ENCODE measurements around the gene PRDX4. TPM values are rescaled to one million over a fixed set of nuclear protein-coding genes. Genes with fewer than 3 reads are reported as not detected.
"Not testable (repeated sequence)": the region's sequence is repeated elsewhere in the genome, so short reads cannot be mapped to it uniquely, and the experiment has no call there.

PRDX4 gene
- total RNA-seq, 4 donors from 2014 or later, result 62.1 to 119 (median 74.6) TPM

GRCh38 chrX:23656091-23656490, 11.2 kb upstream of the PRDX4 start:
- Histone ChIP-seq H3K36me3 (no peaks in the 10 kb centered on the region), H3K27ac (no peak overlapping the region), H3K4me1 (no peaks in the 10 kb centered on the region), H3K4me3 (no peak overlapping the region), H3K27me3 (no peaks in the 10 kb centered on the region), H3K9me3 (no peaks in the 10 kb centered on the region)
- no peak for DNase-seq
- WGBS, 2 donors, result 37 to 45% methylated on average over 5 of the region's 5 CpGs
- intact Hi-C loops (cut with DNase I), result no loop called here
- TF ChIP-seq POLR2A (IDR thresholded peaks at IDR 0.05), result no peak
- TF ChIP-seq, protein P1, sequence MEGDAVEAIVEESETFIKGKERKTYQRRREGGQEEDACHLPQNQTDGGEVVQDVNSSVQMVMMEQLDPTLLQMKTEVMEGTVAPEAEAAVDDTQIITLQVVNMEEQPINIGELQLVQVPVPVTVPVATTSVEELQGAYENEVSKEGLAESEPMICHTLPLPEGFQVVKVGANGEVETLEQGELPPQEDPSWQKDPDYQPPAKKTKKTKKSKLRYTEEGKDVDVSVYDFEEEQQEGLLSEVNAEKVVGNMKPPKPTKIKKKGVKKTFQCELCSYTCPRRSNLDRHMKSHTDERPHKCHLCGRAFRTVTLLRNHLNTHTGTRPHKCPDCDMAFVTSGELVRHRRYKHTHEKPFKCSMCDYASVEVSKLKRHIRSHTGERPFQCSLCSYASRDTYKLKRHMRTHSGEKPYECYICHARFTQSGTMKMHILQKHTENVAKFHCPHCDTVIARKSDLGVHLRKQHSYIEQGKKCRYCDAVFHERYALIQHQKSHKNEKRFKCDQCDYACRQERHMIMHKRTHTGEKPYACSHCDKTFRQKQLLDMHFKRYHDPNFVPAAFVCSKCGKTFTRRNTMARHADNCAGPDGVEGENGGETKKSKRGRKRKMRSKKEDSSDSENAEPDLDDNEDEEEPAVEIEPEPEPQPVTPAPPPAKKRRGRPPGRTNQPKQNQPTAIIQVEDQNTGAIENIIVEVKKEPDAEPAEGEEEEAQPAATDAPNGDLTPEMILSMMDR (IDR thresholded peaks at IDR 0.05), result no peak

GRCh38 chrX:23656684-23657083, 10.6 kb upstream of the PRDX4 start:
- no peaks in the 10 kb centered on the region for H3K36me3 ChIP-seq
- DNase-seq, result no peak
- intact Hi-C loops (cut with DNase I), result no loop called here
- no peak overlapping the region for H3K27ac ChIP-seq
- no peaks in the 10 kb centered on the region for H3K27me3 ChIP-seq
- WGBS, 2 donors, result 65% methylated on average over 3 of the region's 3 CpGs; no CpG with 5 or more reads in 1 of the 2 donors
- no peaks in the 10 kb centered on the region for H3K9me3 ChIP-seq
- no peaks in the 10 kb centered on the region for H3K4me1 ChIP-seq
- TF ChIP-seq, protein P1 (IDR thresholded peaks at IDR 0.05), result no peak
- no peak for TF ChIP-seq POLR2A (IDR thresholded peaks at IDR 0.05)
- no peak overlapping the region for H3K4me3 ChIP-seq

DNA sequence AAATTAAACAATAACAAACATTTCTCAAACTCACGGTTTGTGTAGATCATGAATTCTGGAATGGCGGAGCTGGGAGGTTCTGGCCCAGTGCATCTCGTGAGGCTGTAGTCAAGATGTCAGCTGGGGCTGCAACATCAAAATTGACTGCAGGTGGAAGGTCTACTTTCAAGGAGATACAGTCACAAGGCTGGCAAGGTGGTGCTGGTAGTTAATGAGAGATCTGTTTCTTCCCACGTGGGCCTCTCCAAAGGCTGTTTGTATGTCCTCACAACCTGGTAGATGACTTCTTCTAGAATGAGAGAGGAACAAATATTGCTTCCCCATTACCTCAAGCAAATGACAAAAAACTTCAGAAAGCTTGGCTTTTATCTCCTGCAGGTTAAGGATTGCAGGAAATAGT, 8.0 kb upstream of the PRDX4 start:
- intact Hi-C loops (cut with DNase I), result no loop called here
- Histone ChIP-seq H3K9me3 (no peaks in the 10 kb centered on the region), H3K27ac (no peak overlapping the region), H3K27me3 (no peaks in the 10 kb centered on the region), H3K36me3 (no peaks in the 10 kb centered on the region), H3K4me1 (no peaks in the 10 kb centered on the region), H3K4me3 (no peak overlapping the region)
- WGBS, 2 donors, result 67 to 100% methylated on average over 3 to 4 of the region's 4 CpGs
- DNase-seq, result no peak
- TF ChIP-seq POLR2A (IDR thresholded peaks at IDR 0.05), result no peak
- TF ChIP-seq, protein P1 (IDR thresholded peaks at IDR 0.05), result no peak

DNA sequence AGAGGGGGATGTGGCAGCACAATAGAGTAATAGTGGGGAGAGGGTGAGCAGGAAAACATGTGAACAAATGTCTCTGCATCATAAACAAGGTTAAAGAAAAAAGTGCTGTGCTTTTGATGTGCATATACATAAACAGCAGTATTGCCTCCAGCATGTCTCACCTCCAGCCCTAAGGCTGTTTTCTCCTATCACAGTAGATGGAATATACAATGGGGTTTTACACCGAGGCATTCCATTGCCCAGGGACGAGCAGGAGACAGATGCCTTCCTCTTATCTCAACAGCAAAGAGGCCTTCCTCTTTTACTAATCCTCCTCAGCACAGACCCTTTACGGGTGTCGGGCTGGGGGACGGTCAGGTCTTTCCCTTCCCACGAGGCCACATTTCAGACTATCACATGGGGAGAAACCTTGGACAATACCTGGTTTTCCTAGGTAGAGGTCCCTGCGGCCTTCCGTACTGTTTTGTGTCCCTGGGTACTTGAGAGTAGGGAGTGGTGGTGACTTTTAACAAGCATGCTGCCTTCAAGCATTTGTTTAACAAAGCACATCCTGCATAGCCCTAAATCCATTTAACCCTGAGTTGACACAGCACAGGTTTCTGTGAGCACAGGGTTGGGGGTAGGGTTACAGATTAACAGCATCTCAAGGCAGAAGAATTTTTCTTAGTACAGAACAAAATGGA, 7.1 kb upstream of the PRDX4 start:
- DNase-seq; H3K27ac ChIP-seq; H3K36me3 ChIP-seq; H3K4me1 ChIP-seq; H3K27me3 ChIP-seq; H3K9me3 ChIP-seq; intact Hi-C loops (cut with DNase I); H3K4me3 ChIP-seq: not testable (repeated sequence)
- WGBS, 2 donors, result 50 to 54% methylated on average over 2 to 6 of the region's 8 CpGs

- H3K36me3 ChIP-seq, result no peaks in the 10 kb centered on the region
- no peaks in the 10 kb centered on the region for H3K9me3 ChIP-seq
- H3K4me1 ChIP-seq, result no peaks in the 10 kb centered on the region
- WGBS, 2 donors, result 96 to 100% methylated on average over 1 to 2 of the region's 2 CpGs
- intact Hi-C loops (cut with DNase I), result no loop called here
- H3K27me3 ChIP-seq, result no peaks in the 10 kb centered on the region
- DNase-seq, result no peak
- H3K4me3 ChIP-seq, result no peak overlapping the region
- no peak overlapping the region for H3K27ac ChIP-seq
- no peak for TF ChIP-seq POLR2A (IDR thresholded peaks at IDR 0.05)
- TF ChIP-seq, protein P1 (IDR thresholded peaks at IDR 0.05), result no peak
Observed at GRCh38 chrX:23660766-23661132, 6.5 kb upstream of the PRDX4 start.

- no peak for TF ChIP-seq POLR2A (IDR thresholded peaks at IDR 0.05)
- TF ChIP-seq, protein P1 (IDR thresholded peaks at IDR 0.05), result no peak
- Histone ChIP-seq H3K4me3 (no peak overlapping the region), H3K27me3 (no peaks in the 10 kb centered on the region), H3K9me3 (no peaks in the 10 kb centered on the region), H3K27ac (no peak overlapping the region), H3K4me1 (peaks cover 0 to 3% (median 0%) of the 10 kb centered on the region in 3 donors), H3K36me3 (no peaks in the 10 kb centered on the region)
- WGBS, 2 donors, result 21 to 45% methylated on average over 1 of the region's 1 CpG
- no peak for DNase-seq
- intact Hi-C loops (cut with DNase I), result no loop called here
Observed at GRCh38 chrX:23661671-23662070, 5.6 kb upstream of the PRDX4 start.
